Subcutaneous abdominal adipose tissue (tissue), 5 donors: ENCODE results near the gene MRPL46.
"Not testable (repeated sequence)": the region's sequence is repeated elsewhere in the genome, so short reads cannot be mapped to it uniquely, and the experiment has no call there.

Experiments used
- H3K27ac ChIP-seq: one replicate; pipeline ENCODE4 v1.7.0; 2013; ENCODE audit warnings: low read depth, mild to moderate bottlenecking, inconsistent platforms, low read length, moderate library complexity
- H3K27me3 ChIP-seq, 5 donors: one replicate each; pipeline ENCODE4 v1.7.0; 2013; ENCODE audit warnings: low read length in 5 of 5, inconsistent platforms in 1 of 5; ENCODE audit not compliant: control insufficient read depth in 5 of 5, insufficient read depth in 4 of 5
- H3K36me3 ChIP-seq, 5 donors: one replicate each; pipeline ENCODE4 v1.7.0; 2013; ENCODE audit warnings: low read length in 5 of 5; ENCODE audit not compliant: control insufficient read depth in 5 of 5, insufficient read depth in 5 of 5
- H3K4me1 ChIP-seq, 5 donors: one replicate each; pipeline ENCODE4 v1.7.0; 2013; ENCODE audit warnings: low read length in 5 of 5, mild to moderate bottlenecking in 3 of 5, moderate library complexity in 1 of 5; ENCODE audit not compliant: control insufficient read depth in 5 of 5, insufficient read depth in 5 of 5
- H3K4me3 ChIP-seq, 5 donors: one replicate each; pipeline ENCODE4 v1.7.0; 2013; ENCODE audit warnings: low read length in 5 of 5, low read depth in 1 of 5
- H3K9ac ChIP-seq, 5 donors: one replicate each; pipeline ENCODE4 v1.7.0; 2013; ENCODE audit warnings: low read length in 5 of 5, mild to moderate bottlenecking in 4 of 5, moderate library complexity in 3 of 5
- H3K9me3 ChIP-seq, 5 donors: one replicate each; pipeline ENCODE4 v1.7.0; 2013; ENCODE audit warnings: low read length in 5 of 5; ENCODE audit not compliant: control insufficient read depth in 5 of 5
- donor health status: healthy.
- donor health status: healthy.
- donor health status: healthy.
- donor health status: healthy.
- donor health status: healthy.

The MRPL46 gene

DNA sequence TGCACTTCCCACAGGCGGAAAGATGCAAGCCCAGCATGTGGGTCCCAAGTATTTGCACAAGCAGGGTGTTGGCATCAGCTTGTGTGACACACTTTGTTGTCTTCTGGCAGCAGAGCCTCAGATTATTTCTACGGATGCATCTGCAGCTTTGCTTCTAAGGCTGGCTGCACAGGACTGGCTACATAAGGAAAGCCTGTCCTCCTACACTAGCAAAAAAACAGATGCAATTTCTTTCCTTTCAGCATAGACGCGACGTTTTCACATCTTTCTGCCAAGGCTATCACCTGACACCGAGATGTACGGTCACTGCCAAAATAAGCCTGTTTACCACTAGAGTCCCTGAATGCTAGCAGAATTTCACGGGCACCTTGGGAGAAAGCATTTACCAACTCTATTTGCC, 13.8 kb upstream of the MRPL46 start:
- Histone ChIP-seq H3K27ac (no peak overlapping the region), H3K9ac (no peak overlapping the region), H3K27me3 (no peaks in the 10 kb centered on the region), H3K9me3 (no peaks in the 10 kb centered on the region), H3K36me3 (peaks cover under 1 to 44% (median 30%) of the 10 kb centered on the region in 5 donors), H3K4me3 (no peak overlapping the region), H3K4me1 (peaks cover 0 to 7% (median 5%) of the 10 kb centered on the region in 5 donors)

DNA sequence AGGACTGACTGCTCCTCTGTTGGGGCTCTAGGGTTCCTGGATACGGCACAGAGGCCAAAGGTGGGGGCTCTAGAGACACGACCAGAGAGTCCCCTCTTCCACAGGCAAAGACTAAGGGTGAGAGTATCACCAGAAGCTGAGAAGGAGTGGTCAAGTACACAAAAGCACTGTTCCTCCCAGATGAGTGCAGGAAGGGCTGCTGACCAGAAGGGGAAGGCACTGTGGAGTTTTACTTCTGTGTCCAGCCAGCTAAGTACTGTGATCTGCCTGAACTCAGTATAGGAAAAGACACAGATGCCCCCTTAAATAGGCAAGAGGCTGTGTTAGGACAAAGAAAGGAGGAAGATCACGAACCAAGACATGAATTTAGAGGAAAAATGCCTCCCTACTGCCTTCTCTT, 12.0 kb upstream of the MRPL46 start:
- H3K9ac ChIP-seq = no peak overlapping the region
- H3K27ac ChIP-seq = no peak overlapping the region
- no peaks in the 10 kb centered on the region for H3K27me3 ChIP-seq
- peaks cover 0 to 7% (median 5%) of the 10 kb centered on the region in 5 donors for H3K4me1 ChIP-seq
- no peak overlapping the region for H3K4me3 ChIP-seq
- H3K36me3 ChIP-seq = peaks cover 3 to 58% (median 43%) of the 10 kb centered on the region in 5 donors
- no peaks in the 10 kb centered on the region for H3K9me3 ChIP-seq

DNA sequence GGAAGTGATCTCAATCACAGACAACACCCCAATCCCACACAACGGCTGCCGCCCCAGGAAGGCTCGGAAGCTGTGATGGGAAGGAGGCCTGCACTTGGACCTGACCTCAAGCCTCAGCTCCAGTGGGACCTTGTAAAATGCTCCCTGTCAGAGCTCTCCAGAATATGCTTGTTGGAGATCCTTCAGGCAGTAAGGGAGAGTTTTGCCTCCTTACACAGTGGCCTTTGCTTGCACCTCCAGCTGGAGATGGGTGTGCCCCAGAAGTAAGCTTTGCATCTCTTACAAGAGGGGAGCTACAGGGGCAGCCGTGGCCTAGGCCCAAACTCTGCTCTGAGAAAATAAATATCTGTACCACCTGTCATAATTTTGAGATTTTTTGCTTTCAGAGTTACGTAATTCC, 10.7 kb upstream of the MRPL46 start:
- Histone ChIP-seq H3K4me1 (peaks cover 0 to 7% (median 5%) of the 10 kb centered on the region in 5 donors), H3K4me3 (no peak overlapping the region), H3K9ac (no peak overlapping the region), H3K27me3 (no peaks in the 10 kb centered on the region), H3K9me3 (no peaks in the 10 kb centered on the region), H3K27ac (no peak overlapping the region), H3K36me3 (peaks cover 3 to 67% (median 51%) of the 10 kb centered on the region in 5 donors)

DNA sequence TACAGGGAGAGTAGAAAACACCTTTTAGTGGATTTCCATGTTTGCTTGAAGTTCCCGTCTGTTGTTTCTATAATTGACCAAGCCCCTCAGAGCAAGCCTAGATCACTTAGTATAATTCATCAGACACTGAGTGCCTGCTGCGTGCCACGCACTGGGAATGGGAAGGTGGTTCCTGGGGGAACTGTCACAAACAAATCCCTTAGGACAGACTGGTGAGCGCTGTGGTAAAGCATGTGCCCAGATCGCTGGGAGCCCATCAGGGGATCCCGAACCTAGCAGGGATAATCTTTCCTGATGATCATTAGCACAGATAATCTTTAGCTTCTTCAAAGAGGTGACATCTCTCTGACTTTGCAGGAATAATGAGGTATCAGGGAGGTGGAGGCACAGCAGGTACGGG, 9.9 kb upstream of the MRPL46 start:
- no peak overlapping the region for H3K9ac ChIP-seq
- H3K9me3 ChIP-seq = no peaks in the 10 kb centered on the region
- H3K4me1 ChIP-seq = peaks cover 0 to 7% (median 5%) of the 10 kb centered on the region in 5 donors
- no peak overlapping the region for H3K4me3 ChIP-seq
- H3K27ac ChIP-seq = no peak overlapping the region
- no peaks in the 10 kb centered on the region for H3K27me3 ChIP-seq
- H3K36me3 ChIP-seq = peaks cover 3 to 75% (median 56%) of the 10 kb centered on the region in 5 donors

DNA sequence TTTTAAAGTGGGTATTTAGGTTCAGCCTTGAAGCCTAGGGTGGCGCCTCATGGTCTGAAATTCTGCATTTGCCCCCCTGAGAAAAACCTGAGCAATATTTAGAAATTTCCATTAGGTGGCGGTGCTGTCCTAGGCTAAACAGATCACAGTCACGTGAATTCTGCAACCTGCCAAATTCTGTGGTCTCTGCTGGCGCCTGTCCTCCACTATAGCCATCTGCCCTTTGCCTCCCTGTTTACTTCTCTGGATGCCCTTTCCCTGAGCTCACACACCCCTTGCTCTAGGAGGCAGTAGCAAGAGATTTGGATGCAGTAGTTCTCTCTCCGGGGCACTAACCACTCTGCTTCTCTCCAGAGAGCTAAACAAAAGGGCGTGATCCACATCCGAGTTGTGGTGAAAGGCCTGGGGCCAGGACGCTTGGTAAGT, 9.5 kb upstream of the MRPL46 start:
- Histone ChIP-seq H3K9me3 (no peaks in the 10 kb centered on the region), H3K4me1 (peaks cover 0 to 7% (median 5%) of the 10 kb centered on the region in 5 donors), H3K27ac (no peak overlapping the region), H3K27me3 (no peaks in the 10 kb centered on the region), H3K4me3 (no peak overlapping the region), H3K36me3 (peaks cover 3 to 75% (median 59%) of the 10 kb centered on the region in 5 donors), H3K9ac (no peak overlapping the region)

DNA sequence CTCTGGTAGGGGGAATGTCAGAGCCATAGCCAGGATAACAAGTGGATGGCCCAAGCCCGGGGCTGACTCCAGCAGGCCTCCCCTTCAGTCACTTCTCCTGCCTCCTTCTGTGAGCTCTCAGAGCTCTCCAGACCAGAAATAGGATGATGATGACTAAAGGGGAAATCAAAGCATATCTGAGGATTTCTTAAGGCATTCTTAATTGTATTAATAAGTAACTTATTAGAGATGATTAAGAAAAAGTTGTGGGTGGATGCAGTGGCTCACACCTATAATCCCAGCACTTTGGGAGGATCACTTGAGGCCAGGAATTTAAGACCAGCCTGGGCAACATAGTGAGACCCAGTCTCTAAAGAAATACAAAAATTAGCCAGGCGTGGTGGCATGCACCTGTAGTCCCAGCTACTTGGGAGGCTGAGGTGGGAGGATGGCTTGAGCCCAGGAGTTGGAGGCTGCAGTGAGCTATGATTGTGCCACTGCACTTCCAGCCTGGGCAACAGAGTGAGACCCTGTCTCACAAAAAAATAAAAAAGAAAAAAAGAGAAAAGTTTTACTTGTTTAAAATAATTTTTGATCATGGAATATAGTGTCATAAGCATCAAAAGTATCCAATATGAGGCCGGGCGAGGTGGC, 6.6 kb upstream of the MRPL46 start:
- H3K36me3 ChIP-seq = peaks cover 3 to 62% (median 51%) of the 10 kb centered on the region in 5 donors

DNA sequence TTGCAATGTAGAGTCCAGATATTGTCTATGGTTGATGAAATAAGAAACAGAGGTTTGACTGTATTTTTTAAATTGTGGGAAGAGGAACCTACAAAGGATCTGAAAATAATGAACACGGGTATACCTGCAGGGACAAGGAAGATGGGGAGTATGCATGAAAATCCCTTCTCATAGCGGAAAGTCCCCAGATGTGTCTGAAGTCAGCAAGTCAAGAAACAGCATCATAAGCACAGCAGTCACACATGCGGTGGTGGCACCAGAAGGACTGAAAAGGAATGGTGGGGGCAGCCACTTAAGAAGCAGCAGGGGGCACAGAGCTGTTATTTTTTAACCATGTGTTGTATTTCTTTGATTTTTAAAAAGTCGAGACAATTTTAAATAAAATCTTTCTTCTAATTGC, 5.0 kb upstream of the MRPL46 start:
- H3K9me3 ChIP-seq = no peaks in the 10 kb centered on the region
- H3K4me3 ChIP-seq = no peak overlapping the region
- peaks cover 3 to 48% (median 38%) of the 10 kb centered on the region in 5 donors for H3K36me3 ChIP-seq
- H3K4me1 ChIP-seq = peaks cover 0 to 21% (median 16%) of the 10 kb centered on the region in 5 donors
- no peak overlapping the region for H3K9ac ChIP-seq
- no peak overlapping the region for H3K27ac ChIP-seq
- no peaks in the 10 kb centered on the region for H3K27me3 ChIP-seq

More for the DNA sequence above, 6.6 kb upstream of the MRPL46 start:
- H3K27ac ChIP-seq, H3K9me3 ChIP-seq, H3K27me3 ChIP-seq, H3K9ac ChIP-seq, H3K4me3 ChIP-seq: not testable (repeated sequence)
- H3K4me1 ChIP-seq = peaks cover 0 to 10% (median 7%) of the 10 kb centered on the region in 5 donors

DNA sequence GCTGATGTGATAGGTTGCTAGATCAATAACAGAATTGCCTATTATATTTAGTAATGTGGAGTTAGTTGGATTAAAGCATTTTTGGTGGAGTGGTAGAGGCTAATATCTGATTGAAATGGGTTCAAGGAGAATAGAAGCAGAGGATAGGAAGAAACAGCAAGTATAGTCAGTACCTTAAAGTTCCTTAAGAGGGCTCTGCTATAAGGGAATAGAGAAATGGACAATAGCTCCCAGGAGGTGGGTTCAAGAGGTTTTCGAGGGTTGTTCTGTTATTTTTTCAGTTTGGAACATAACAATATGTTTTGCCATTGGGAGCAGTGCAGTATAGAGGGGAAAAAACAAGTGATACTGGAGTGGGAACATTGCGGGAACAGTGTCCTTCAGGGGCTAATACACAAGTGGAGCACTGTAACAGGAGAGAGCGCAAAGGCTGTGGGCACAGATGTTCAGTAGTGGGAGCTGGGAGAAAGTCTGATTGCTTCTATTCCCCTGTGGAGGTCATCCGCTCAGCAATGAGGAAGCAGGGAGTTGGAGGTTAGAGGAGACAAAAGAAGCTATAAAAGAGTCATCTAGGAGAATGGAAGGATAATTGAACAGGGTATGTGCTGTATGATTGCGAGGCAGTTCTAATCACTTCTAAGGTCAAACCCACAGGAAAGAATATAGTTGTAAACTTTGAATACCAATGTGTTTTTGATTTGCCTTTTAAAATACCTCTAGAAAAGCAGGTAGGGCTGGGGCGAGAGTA, 3.6 kb upstream of the MRPL46 start:
- Histone ChIP-seq H3K27ac (no peak overlapping the region), H3K27me3 (no peaks in the 10 kb centered on the region), H3K4me1 (peaks cover 0 to 27% (median 21%) of the 10 kb centered on the region in 5 donors), H3K9ac (no peak overlapping the region), H3K36me3 (peaks cover under 1 to 34% (median 29%) of the 10 kb centered on the region in 5 donors), H3K4me3 (no peak overlapping the region), H3K9me3 (no peaks in the 10 kb centered on the region)

DNA sequence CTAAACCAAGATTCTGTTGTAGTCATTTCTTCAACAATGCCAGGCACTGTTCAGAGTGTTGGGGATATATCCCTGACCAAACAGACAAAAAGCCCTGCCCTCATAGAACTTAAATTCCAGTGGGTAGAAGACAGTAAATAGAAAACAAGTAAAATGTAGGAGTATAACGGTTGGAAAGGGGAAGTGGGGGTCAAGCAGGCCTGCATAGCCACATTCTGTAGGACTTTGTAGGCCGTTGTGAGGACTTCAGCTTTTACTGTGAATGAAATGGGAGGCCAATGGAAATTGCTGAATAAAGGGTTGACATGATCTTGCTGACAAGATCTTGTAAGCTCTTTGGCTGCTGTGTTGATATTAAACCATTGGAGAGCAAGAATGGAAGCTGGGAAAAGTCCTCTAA, 2.1 kb upstream of the MRPL46 start:
- peaks cover 0 to 29% (median 27%) of the 10 kb centered on the region in 5 donors for H3K4me1 ChIP-seq
- H3K27ac ChIP-seq = no peak overlapping the region
- H3K36me3 ChIP-seq = peaks cover 0 to 31% (median 24%) of the 10 kb centered on the region in 5 donors
- H3K4me3 ChIP-seq = no peak overlapping the region
- H3K9ac ChIP-seq = no peak overlapping the region
- no peaks in the 10 kb centered on the region for H3K9me3 ChIP-seq
- H3K27me3 ChIP-seq = no peaks in the 10 kb centered on the region

DNA sequence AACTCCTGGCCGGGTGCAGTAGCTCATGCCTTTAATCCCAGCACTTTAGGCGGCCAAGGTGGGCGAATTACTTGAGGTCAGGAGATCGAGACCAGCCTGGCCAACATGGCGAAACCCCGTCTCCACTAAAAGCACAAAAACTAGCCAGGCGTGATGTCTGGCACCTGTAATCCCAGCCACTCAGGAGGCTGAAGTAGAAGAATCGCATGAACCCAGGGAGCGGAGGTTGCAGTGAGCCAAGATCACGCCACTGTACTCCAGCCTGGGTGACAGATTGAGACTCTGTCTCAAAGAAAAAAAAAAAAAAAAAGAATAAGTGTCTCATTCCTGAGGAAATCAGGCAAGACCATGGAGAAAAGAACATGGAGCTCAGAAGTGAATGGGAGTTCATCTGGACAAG, 1.5 kb upstream of the MRPL46 start:
- H3K9ac ChIP-seq = peak overlapping the region in 3 of 5 donors; percentile 83 to 95 (median 94)
- peak overlapping the region in 4 of 5 donors; percentile 74 to 99 (median 98) for H3K4me3 ChIP-seq
- H3K36me3 ChIP-seq = peaks cover under 1 to 35% (median 29%) of the 10 kb centered on the region in 5 donors

More for the DNA sequence above, 1.5 kb upstream of the MRPL46 start:
- H3K4me1 ChIP-seq = peaks cover 0 to 29% (median 27%) of the 10 kb centered on the region in 5 donors
- H3K27me3 ChIP-seq, H3K9me3 ChIP-seq, H3K27ac ChIP-seq: not testable (repeated sequence)
